ENCODE data around the gene CDS2.

- TF ChIP-seq CTCF (IDR thresholded peaks at IDR 0.05) (no peak), POLR2A (IDR thresholded peaks at IDR 0.05) (no peak)
These were observed 66.0 kb downstream of the CDS2 start for GRCh38 chr20:5192570-5193431.
